SH-SY5Y (cell line): ENCODE measurements around the gene SLC30A10.

Experiments
- GATA2 ChIP-seq: IDR thresholded peaks from 2 replicates; pipeline ENCODE4 v1.6.1; 2011; ENCODE audit warnings: mild to moderate bottlenecking, low read depth, low read length
- GATA3 ChIP-seq: IDR thresholded peaks from 2 replicates; pipeline ENCODE4 v1.6.1; 2011; ENCODE audit warnings: low read depth, mild to moderate bottlenecking, low read length, moderate library complexity

GRCh38 chr1:219917281-219917680, 11.1 kb downstream of the SLC30A10 start:
- TF ChIP-seq GATA2 = no peak
- no peak for TF ChIP-seq GATA3
